Measurements from ENCODE around the gene DPF1. TPM values are rescaled to one million over a fixed set of nuclear protein-coding genes. Genes with fewer than 3 reads are reported as not detected.
A peak's percentile ranks its signal among the peaks of the same experiment; 100 is the strongest.

The DPF1 gene
- not detected for total RNA-seq

GRCh38 chr19:38224014-38224862 is at the start of gene DPF1:
DPF1 (minus strand) TSS chr19:38224222; CDS start chr19:38224142, 80 bp downstream.
- Histone ChIP-seq H3K9ac (ENCODE audit: low read depth in 2 of 2, low read length in 2 of 2) (no peak within 1 kb of the TSS), H3K36me3 (no peaks in the 10 kb centered on the region), H3K27ac (no peak within 1 kb of the TSS), H3K9me3 (no peaks in the 10 kb centered on the region), H3K27me3 (peaks cover 60% of the 10 kb centered on the region), H3K4me1 (peaks cover 8% of the 10 kb centered on the region), H3K4me3 (peak within 1 kb of the TSS; percentile 11)
- intact Hi-C loops (cut with DNase I), result no loop called here
- TF ChIP-seq, protein P1, sequence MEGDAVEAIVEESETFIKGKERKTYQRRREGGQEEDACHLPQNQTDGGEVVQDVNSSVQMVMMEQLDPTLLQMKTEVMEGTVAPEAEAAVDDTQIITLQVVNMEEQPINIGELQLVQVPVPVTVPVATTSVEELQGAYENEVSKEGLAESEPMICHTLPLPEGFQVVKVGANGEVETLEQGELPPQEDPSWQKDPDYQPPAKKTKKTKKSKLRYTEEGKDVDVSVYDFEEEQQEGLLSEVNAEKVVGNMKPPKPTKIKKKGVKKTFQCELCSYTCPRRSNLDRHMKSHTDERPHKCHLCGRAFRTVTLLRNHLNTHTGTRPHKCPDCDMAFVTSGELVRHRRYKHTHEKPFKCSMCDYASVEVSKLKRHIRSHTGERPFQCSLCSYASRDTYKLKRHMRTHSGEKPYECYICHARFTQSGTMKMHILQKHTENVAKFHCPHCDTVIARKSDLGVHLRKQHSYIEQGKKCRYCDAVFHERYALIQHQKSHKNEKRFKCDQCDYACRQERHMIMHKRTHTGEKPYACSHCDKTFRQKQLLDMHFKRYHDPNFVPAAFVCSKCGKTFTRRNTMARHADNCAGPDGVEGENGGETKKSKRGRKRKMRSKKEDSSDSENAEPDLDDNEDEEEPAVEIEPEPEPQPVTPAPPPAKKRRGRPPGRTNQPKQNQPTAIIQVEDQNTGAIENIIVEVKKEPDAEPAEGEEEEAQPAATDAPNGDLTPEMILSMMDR (IDR thresholded peaks at IDR 0.05), result no peak
- DNase-seq, result no peak

GRCh38 chr19:38273499-38273898 is 49.5 kb upstream of the DPF1 start:
- peak overlapping the region in 1 of 2 donors; percentile 30 for H3K9ac ChIP-seq (ENCODE audit: low read depth in 2 of 2, low read length in 2 of 2)
- no peaks in the 10 kb centered on the region for H3K36me3 ChIP-seq
- no peaks in the 10 kb centered on the region for H3K27me3 ChIP-seq
- H3K9me3 ChIP-seq, result no peaks in the 10 kb centered on the region
- intact Hi-C loops (cut with DNase I), result no loop called here
- TF ChIP-seq, protein P1 (IDR thresholded peaks at IDR 0.05), result no peak
- H3K27ac ChIP-seq, result peak overlapping the region; percentile 70
- DNase-seq, result peak; percentile 92
- peaks cover 18% of the 10 kb centered on the region for H3K4me1 ChIP-seq
- H3K4me3 ChIP-seq, result no peak overlapping the region

DNA sequence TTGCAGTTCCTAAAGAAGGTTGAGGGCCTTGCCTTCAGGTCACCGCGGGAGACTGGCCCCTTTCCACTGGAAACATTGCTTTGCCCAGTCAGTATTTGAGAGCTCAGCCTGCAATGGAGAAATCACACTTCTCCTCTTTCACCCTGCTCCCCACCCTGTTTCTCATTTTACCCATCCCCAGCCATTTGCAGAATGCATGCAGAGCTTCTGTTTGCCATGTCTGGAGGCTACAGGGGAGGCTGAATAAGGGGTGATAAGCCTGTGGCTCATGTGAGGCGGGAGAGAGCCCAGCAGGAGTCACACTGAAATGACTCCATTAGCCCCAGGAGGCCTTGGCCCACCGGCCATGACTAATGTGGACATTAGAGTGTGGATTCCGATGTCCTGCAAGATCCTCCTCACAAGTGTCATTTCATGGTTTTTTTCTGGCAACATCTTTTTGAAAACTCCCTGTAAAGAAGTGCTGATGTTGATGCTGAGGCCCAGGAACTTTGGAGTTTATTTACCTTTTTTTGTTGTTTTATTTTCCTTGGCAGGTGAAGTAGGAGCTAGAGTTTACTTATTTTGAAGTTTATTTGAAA is 46.7 kb upstream of the DPF1 start:
- intact Hi-C loops (cut with DNase I), result no loop called here
- Histone ChIP-seq H3K27me3 (no peaks in the 10 kb centered on the region), H3K4me3 (no peak overlapping the region), H3K9ac (ENCODE audit: low read depth in 2 of 2, low read length in 2 of 2) (no peak overlapping the region), H3K27ac (no peak overlapping the region), H3K4me1 (peaks cover 23% of the 10 kb centered on the region), H3K9me3 (no peaks in the 10 kb centered on the region), H3K36me3 (no peaks in the 10 kb centered on the region)
- DNase-seq, result no peak
- TF ChIP-seq, protein P1 (IDR thresholded peaks at IDR 0.05), result no peak

DNA sequence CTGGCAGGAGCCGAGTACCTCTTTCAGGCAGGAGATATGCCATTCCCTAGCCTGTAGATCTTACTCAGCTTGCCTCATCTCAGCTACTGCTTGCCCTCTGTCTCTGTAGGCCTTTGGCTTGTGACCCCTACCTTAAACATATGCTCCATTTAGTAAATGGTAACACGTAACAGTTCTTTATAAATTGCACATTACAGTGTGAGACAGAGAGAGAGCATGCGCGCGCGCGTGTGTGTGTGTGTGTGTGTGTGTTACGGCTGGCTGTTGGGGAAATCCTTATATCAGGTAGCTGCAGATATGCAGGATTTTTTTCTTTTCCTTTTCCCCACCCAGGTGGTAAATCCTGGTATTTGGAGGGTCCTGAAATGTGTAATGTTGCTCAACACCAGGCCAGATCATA is 44.5 kb upstream of the DPF1 start:
- intact Hi-C loops (cut with DNase I), result no loop called here
- Histone ChIP-seq H3K4me3 (peak overlapping the region; percentile 12), H3K27me3 (no peaks in the 10 kb centered on the region), H3K36me3 (no peaks in the 10 kb centered on the region), H3K9me3 (no peaks in the 10 kb centered on the region), H3K27ac (peak overlapping the region; percentile 93), H3K9ac (ENCODE audit: low read depth in 2 of 2, low read length in 2 of 2) (peak overlapping the region in 1 of 2 donors; percentile 98), H3K4me1 (peaks cover 23% of the 10 kb centered on the region)
- TF ChIP-seq, protein P1 (IDR thresholded peaks at IDR 0.05), result no peak
- DNase-seq, result no peak

- Histone ChIP-seq H3K9ac (ENCODE audit: low read depth in 2 of 2, low read length in 2 of 2) (peak overlapping the region; percentile 17 to 98), H3K36me3 (no peaks in the 10 kb centered on the region), H3K4me1 (peaks cover 23% of the 10 kb centered on the region), H3K27me3 (no peaks in the 10 kb centered on the region), H3K9me3 (no peaks in the 10 kb centered on the region), H3K4me3 (peak overlapping the region; percentile 12), H3K27ac (peak overlapping the region; percentile 93)
- TF ChIP-seq, protein P1 (IDR thresholded peaks at IDR 0.05), result no peak
- intact Hi-C loops (cut with DNase I), result no loop called here
- peak; percentile 72 for DNase-seq
These were observed 43.9 kb upstream of the DPF1 start for GRCh38 chr19:38267761-38268483.
